Measurements from ENCODE around the gene CDKAL1.
"Not testable (repeated sequence)": the region's sequence is repeated elsewhere in the genome, so short reads cannot be mapped to it uniquely, and the experiment has no call there.

Gene CDKAL1

DNA sequence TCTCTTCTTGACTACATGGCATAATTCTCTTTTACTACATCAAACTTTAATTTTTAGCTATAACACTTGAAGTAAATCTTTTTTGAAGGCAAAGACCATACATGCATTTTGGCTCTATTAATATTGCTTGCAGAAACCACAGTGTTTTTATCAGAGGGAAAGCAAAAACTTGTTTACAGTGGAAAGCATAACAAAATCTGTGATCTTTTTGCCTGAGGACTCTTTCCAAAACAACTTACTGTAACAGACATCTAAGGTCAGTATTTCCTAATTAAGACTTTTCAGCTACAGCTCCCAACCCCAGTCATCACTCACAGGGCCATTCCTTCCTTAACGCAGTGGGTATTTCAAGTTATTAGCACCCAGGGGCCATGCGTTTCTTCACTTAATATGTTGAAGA lies 274.7 kb downstream of the CDKAL1 start:
- no peak for DNase-seq

- no peak for DNase-seq
Measured at GRCh38 chr6:20810727-20811108, 276.5 kb downstream of the CDKAL1 start.

GRCh38 chr6:20811109-20811761 lies 277.0 kb downstream of the CDKAL1 start:
- DNase-seq, result peak; percentile 70

DNA sequence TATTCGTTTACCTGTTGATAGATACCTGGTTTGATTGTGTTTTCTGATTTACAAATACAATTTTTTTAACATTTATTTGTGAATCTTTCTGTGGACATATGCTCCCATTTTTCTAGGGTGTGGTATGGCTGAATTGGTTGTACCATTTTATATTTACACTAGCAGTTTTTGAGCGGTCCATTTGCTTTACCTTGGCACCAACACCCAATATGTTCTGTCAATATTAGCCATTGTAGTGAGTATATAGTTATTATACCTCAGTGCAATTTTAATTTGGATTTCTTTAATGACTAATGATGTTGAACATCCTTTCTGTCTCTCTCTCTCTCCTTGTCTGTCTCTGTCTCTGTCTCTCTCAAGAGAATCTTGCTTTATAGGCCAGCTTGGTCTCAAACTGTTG lies 278.5 kb downstream of the CDKAL1 start:
- DNase-seq, result no peak

- DNase-seq, result no peak
Measured at GRCh38 chr6:20814494-20814893, 280.2 kb downstream of the CDKAL1 start.

GRCh38 chr6:20816126-20816525 lies 281.9 kb downstream of the CDKAL1 start:
- DNase-seq, result no peak

- DNase-seq, result no peak
Measured at GRCh38 chr6:20817806-20818320, 283.6 kb downstream of the CDKAL1 start.

DNA sequence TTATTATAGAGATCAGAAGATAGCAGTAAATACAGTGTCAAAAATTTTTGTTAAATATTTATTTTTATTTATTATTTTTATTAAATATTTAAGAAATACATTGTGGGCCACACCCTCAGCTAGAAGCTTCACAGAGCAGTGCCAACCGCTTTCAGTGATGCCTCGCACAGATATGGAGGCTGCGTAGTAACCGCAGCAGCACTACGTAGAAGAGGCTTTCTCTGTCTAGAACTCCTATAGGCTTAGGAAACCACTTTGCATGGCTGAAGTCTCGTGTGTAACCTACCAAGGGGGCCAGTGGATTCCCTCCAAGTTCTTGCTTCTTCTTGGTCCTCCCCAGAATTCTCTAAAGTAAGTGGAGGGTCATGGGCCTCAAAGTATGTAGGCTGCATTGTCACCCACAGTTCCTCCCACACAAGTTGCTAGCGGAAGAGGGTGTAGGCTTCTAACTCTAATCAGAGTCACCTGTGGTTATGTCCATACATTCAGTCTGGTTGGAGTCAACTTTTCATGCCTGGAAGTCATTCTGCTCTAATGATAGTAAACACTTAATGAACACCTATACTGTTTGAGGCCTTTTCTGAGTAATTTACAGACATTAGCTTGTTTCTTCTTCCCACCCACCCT lies 285.6 kb downstream of the CDKAL1 start:
- no peak for DNase-seq

- peak; percentile 82 for DNase-seq
Measured at GRCh38 chr6:20826378-20826777, 292.1 kb downstream of the CDKAL1 start.

GRCh38 chr6:20827798-20828197 lies 293.5 kb downstream of the CDKAL1 start:
- DNase-seq, result no peak

DNA sequence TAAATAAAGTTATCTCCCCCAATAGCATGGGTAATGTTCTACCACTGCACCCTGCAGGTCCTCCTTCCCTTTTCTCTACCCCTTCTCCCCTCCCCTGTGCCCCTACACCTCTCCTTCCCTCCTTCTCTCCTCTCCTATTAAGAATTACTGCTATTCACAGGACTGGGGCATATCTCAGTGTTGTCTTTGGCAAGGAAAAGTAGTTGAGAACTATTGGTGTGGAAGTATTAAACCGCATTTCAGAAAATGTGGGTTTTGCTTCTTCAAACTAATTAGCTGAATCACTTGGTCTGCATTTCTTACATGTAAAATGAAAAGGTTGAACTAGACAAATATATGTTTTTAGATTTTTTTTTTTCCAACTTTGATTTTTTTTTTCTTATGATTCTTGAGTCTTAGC lies 296.3 kb downstream of the CDKAL1 start:
- no peak for DNase-seq

DNA sequence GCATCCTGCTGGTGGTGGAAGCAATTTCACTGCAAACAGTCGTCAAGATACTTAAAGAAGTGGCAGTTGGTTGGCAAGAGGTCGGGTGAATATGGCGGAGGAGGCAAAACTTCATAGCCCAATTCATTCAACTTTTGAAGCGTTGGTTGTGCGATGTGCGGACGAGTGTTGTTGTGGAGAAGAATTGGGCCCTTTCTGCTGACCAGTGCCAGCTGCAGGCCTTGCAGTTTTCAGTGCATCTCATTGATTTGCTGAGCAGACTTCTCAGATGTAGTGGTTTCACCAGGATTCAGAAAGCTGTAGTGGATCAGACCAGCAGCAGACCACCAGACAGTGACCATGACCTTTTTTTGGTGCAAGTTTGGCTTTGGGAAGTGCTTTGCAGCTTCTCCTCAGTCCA lies 297.0 kb downstream of the CDKAL1 start:
- DNase-seq, result not testable (repeated sequence)

DNA sequence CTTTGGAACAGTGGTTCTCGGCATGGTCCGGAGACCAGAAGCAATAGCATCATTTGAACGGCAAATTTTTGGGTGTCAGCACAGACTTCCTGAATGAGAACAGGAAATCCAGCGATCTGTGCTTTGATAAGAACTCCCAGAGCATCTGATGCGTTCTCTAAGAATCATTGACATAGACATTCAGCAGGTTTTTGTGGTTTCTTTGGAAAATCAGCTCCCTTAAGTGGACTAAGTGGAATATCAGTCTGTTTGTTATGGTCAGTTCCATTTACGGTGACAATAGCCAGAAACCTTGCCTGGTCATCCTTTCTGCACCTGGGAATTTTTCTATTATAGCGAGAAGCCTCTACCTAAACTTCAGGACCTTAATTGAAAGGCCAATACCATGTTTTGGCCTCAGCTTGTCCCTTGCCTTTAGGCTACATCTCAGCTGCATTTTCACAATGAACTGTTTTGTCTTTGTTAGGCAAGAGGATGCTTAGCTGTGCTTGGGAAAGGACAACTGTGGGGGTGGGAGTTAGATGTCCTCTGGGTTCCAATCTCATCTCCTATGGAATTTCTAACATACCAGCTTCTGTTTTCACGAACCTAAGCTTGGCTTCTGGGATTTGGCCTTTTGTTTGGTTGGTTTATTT lies 299.7 kb downstream of the CDKAL1 start:
- DNase-seq, result no peak

DNA sequence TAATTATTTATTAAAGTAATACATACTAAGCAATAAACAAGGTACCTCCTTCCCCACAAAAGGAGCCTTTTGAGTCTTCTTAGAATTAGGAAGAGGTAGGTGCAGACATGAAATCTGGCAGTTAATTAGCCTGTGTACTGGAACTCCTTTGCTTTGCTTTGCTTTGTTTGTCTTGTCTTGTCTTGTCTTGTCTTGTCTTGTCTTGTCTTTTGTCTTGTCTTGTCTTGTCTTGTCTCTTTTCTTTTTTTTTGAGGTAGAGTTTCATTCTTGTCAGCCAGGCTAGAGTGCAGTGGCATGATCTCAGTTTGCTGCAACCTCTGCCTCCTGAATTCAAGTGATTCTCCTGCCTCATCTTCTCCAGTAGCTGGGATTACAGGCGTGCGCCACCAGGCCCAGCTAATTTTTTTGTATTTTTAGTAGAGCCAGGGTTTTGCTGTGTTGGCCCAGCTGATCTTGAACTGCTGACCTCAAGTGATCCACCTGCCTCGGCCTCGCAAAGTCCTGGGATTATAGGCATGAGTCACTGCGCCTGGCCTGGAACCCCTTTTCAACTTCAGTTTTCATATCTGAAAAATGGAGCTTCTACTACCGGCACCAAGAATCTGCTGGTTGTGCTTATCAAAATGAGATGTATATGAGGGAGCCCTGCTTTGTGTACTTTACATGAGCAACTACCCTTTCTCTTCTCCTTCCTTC lies 301.2 kb downstream of the CDKAL1 start:
- DNase-seq, result no peak

DNA sequence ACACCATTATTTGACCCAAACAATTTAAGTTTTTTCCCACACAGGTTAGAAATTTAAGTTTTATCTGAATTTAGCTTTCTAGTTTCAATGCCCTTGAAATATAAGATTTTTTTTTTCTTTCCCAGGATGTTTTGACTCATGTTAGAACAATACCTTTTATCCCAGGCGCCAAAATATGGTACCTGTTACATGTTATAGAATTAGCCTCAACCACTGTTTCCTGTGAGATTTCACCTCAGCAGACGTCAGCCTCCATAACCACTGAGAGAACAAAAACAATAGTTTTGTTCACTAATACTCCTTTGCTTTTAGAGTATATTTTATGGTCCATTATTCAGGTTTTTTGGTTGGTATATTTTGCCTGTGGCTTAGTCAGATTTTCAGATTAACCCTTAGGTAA lies 302.9 kb downstream of the CDKAL1 start:
- DNase-seq, result no peak

DNA sequence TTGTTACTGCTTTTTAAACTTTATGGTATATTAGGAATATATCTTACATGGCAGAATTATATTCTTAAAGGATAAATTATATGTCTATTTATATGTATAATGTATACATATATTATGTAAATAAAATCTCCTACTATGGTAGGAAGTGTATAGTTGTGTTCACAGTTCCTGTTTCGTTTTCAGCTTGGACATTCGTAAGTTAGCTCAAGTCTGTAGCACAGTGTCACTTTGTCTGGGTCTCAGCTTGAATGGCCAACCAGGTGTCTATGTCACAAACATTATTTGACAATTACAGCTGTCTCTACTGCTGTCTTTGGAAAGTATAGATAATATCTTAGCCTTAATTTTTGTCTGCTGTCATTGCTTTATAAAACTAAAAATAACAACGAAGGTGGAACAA lies 303.9 kb downstream of the CDKAL1 start:
- DNase-seq, result no peak

- DNase-seq, result no peak
Measured at GRCh38 chr6:20839630-20840029, 305.4 kb downstream of the CDKAL1 start.

GRCh38 chr6:20840675-20841074 lies 306.4 kb downstream of the CDKAL1 start:
- no peak for DNase-seq

DNA sequence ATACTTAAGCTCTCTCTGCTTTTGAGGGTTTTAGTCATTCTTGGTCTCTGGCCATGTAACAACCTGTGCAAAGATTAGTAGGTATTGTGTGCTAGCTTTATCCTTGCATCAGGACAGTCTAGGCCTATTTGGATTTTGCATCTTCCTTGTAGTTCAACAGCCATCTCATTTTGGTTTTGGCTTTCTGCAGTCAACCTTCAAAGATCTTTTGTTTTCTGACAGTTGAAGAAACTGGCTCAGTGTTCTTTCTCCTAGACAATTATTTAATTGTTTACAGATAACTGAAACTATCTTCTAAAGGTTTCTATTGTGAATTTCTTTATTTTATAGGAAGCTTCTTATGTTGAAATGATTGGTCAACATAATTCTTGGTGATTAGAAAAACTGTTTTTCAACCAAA lies 307.5 kb downstream of the CDKAL1 start:
- DNase-seq, result no peak

GRCh38 chr6:20845592-20845991 lies 311.3 kb downstream of the CDKAL1 start:
- no peak for DNase-seq

DNA sequence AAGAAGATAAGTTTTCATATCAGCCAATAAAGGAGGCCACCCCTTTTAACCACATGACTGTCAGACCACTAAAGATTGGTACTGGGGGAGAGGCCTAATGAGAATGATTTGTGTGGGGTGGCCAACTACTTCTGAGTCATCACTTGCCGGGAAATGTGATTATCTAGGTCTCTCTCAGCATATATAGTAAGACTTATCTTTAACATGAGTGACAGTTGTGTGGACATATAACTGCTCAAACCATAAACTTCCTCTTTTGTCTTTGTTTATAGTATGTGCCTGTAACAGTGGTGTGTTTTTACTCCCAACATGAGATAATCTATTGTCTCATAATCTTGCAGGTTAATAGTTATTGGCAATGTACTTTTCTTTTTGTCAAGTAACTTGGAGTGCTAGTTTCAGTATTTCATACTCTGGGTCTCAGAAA lies 312.4 kb downstream of the CDKAL1 start:
- peak; percentile 93 for DNase-seq

DNA sequence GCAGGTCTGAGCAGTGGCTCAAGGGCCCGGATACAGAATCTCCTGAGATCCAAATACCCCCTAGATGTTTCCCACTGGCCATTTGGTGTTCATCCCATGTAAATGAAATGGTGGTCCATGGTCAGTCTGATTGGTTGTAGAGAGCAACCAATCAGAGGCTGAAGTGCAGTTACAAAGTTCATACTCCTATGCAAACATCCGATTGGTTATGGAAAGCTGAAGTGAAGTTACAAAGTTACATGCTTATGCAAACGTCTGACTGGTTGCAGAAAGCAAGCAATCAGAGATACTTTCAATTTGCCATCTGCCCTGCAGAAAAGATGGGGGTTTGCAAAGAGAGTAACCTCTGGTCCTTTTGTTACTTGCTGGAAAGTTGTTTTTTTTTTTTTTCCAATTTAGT lies 313.6 kb downstream of the CDKAL1 start:
- no peak for DNase-seq

DNA sequence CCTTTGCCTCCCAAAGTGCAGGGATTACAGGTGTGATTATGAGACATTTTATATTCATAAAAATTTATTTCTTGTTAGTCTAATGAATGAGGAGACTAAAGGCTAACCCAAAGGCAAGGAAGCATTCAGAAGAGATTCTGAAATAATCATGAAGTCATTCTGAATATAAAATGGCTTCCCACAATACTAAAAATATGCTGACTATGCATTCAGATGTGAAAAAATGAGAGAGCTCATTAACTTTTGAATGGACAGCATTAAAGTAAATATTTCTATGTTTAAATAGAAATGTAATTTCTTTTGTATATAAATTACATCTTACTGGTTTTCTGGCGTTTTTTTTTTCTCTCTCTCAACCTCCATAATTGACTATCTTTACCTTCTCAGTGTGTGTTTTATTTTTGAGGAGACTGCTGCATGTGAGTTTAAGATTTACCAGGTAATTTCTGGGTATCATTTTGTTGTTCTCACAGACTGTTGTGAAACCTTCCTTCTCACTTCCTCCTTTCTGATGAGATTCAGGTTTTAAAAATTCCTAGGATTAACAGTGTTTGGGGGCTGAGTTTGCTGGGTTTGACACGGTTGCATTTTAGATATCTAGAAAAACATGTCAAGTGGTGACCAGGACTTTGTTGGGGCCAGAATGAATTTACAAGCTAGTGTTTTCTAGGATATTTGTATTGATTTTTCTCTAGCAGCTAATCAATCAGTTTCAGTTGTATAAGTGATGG lies 316.6 kb downstream of the CDKAL1 start:
- DNase-seq, result no peak
